SH-SY5Y (cell line): Measurements from ENCODE around the gene MYH13.

Experiments
- GATA2 ChIP-seq: IDR thresholded peaks from 2 replicates; pipeline ENCODE4 v1.6.1; 2011; ENCODE audit warnings: mild to moderate bottlenecking, low read depth, low read length
- GATA3 ChIP-seq: IDR thresholded peaks from 2 replicates; pipeline ENCODE4 v1.6.1; 2011; ENCODE audit warnings: low read depth, mild to moderate bottlenecking, low read length, moderate library complexity

DNA sequence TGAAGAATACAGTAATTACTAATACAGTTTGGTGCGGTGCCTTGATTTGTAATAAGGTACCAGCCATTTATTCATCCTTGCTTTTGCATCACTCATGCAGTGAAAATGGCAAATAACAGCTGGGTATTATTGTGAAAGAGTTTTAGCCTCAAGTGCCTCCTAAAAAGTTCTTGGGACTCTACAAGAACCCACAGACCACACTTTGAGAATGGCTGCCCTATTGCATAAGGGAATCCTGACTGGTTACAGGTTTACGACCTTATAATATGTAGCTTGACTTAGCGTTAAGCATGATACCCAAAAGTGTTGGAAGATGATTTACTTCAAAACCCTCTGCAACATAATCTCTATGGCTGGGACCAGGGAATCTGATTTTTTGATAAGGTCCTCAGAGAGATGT lies 4.2 kb downstream of the MYH13 start:
- TF ChIP-seq GATA2 (no peak), GATA3 (no peak)
